Measurements from ENCODE around the gene TRAF3IP3. TPM values are rescaled to one million over a fixed set of nuclear protein-coding genes. Genes with fewer than 3 reads are reported as not detected.

Gene TRAF3IP3
- total RNA-seq, 2 experiments from 2014 or later, result 107 to 113 TPM

- CTCF ChIA-PET, result interaction anchor here (1.4 to 6.8 kb wide), 4 partner anchors 13 to 149 kb away, joined by 4 to 49 read pairs (median 4); partner anchors contain the start of gene G0S2
- peak overlapping the region; percentile 92 for H3K4me3 Mint-ChIP-seq
- peak overlapping the region; percentile 98 for H3K27ac Mint-ChIP-seq
- intact Hi-C loops (cut with micrococcal nuclease), result loop anchor here (10.0 kb wide), 1 partner anchor 1930 kb away; no protein-coding TSS in a partner anchor
- DNase-seq, result no peak
- H3K9me3 Mint-ChIP-seq, result no peaks in the 10 kb centered on the region
- peaks cover 75% of the 10 kb centered on the region for H3K4me1 Mint-ChIP-seq (ENCODE audit: low read depth)
- H3K36me3 Mint-ChIP-seq (ENCODE audit: low read depth), result peaks cover 40% of the 10 kb centered on the region
- H3K27me3 Mint-ChIP-seq (ENCODE audit: low read depth), result no peaks in the 10 kb centered on the region
Observed at GRCh38 chr1:209755256-209755655, 597 bp upstream of the TRAF3IP3 start.

GRCh38 chr1:209756615-209757445 lies 977 bp downstream of the TRAF3IP3 start:
- peak overlapping the region; percentile 98 for H3K27ac Mint-ChIP-seq
- CTCF ChIA-PET, result interaction anchor here (0.7 to 6.8 kb wide), 6 partner anchors 9 to 82 kb away, joined by 3 to 49 read pairs (median 6); partner anchors contain the start of gene G0S2
- no peaks in the 10 kb centered on the region for H3K9me3 Mint-ChIP-seq
- DNase-seq, result peak; percentile 59
- H3K4me1 Mint-ChIP-seq (ENCODE audit: low read depth), result peaks cover 75% of the 10 kb centered on the region
- H3K27me3 Mint-ChIP-seq (ENCODE audit: low read depth), result no peaks in the 10 kb centered on the region
- H3K4me3 Mint-ChIP-seq, result peak overlapping the region; percentile 92
- H3K36me3 Mint-ChIP-seq (ENCODE audit: low read depth), result peaks cover 54% of the 10 kb centered on the region
- intact Hi-C loops (cut with micrococcal nuclease), result loop anchor here (1.0 to 10.0 kb wide), 3 partner anchors 11 to 1932 kb away; partner anchors contain the start of gene C1orf74

- Mint-ChIP-seq H3K27ac (peak overlapping the region; percentile 98), H3K4me3 (peak overlapping the region; percentile 92), H3K36me3 (ENCODE audit: low read depth) (peaks cover 70% of the 10 kb centered on the region), H3K9me3 (no peaks in the 10 kb centered on the region), H3K27me3 (ENCODE audit: low read depth) (no peaks in the 10 kb centered on the region), H3K4me1 (ENCODE audit: low read depth) (peaks cover 76% of the 10 kb centered on the region)
- peak; percentile 43 for DNase-seq
- intact Hi-C loops (cut with micrococcal nuclease), result loop anchor here (10.0 kb wide), 1 partner anchor 1934 kb away; no protein-coding TSS in a partner anchor
- CTCF ChIA-PET, result interaction anchor here (0.9 to 6.8 kb wide), 4 partner anchors 9 to 65 kb away, joined by 3 to 49 read pairs (median 8); no protein-coding TSS in a partner anchor
Observed at GRCh38 chr1:209758400-209758799, 2.5 kb downstream of the TRAF3IP3 start.

DNA sequence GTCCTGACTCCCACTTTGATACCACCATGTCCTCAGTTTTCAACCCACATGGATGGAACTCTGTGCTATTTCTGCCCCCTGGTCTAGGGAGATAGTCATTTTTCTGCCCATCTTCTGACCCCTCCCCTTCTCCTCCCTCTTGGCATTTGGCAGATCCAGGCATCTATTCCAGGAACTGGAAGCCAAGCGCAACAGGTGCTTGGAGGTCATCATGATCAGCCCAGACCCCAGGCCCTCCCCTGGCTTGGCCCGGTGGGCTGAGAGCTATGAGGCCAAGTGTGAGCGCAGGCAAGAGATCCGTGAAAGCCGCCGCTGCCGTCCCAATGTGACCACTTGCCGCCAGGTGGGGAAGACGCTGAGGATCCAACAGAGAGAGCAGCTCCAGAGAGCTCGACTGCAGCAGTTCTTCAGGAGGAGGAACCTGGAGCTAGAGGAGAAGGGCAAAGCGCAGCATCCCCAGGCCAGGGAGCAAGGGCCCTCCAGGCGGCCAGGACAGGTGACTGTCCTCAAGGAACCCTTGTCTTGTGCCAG lies 4.0 kb downstream of the TRAF3IP3 start:
- CTCF ChIA-PET, result interaction anchor here (1.1 to 6.8 kb wide), 6 partner anchors 8 to 192 kb away, joined by 3 to 49 read pairs (median 8); no protein-coding TSS in a partner anchor
- Mint-ChIP-seq H3K4me3 (peak overlapping the region; percentile 48), H3K36me3 (ENCODE audit: low read depth) (peaks cover 79% of the 10 kb centered on the region)

DNA sequence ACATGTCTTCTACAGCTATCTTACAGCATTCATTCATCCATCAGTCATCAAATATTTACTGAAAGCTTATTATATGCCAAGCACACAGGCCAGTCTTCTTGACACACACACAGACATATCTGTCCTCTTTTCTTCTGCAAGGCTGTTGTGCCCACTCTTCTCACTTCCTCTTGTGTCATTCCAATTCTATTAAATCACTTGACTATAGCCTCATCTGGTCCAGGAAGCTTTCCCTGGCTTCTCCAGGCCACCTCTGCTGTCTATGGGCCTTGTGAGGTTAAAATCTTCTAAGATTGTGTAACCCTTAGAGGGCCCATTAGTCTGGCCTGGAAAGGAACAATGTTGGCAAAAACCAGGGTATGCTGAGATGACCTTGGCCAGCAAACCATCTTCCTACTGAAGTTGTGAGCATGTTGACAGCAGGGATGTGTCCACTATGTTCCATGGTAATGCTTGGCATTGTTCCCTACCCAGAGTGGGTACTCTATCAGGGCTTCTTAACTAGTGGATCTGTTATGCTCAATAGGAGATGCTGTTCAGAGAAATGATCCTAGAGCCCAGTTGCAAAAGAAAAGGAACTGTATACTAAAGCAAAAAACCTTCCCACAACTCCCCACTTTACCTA lies 5.3 kb downstream of the TRAF3IP3 start:
- intact Hi-C loops (cut with micrococcal nuclease), result loop anchor here (10.0 kb wide), 1 partner anchor 1814 kb away; the partner anchor contains the start of gene SLC30A1
- Mint-ChIP-seq H3K4me3 (peak overlapping the region; percentile 17), H3K36me3 (ENCODE audit: low read depth) (peaks cover 85% of the 10 kb centered on the region)

More for the DNA sequence above, 4.0 kb downstream of the TRAF3IP3 start:
- Mint-ChIP-seq H3K9me3 (no peaks in the 10 kb centered on the region), H3K27ac (peak overlapping the region; percentile 75), H3K4me1 (ENCODE audit: low read depth) (peaks cover 75% of the 10 kb centered on the region), H3K27me3 (ENCODE audit: low read depth) (no peaks in the 10 kb centered on the region)
- intact Hi-C loops (cut with micrococcal nuclease), result loop anchor here (10.0 kb wide), 2 partner anchors 1815 to 1935 kb away; partner anchors contain the start of gene SLC30A1
- DNase-seq, result no peak

DNA sequence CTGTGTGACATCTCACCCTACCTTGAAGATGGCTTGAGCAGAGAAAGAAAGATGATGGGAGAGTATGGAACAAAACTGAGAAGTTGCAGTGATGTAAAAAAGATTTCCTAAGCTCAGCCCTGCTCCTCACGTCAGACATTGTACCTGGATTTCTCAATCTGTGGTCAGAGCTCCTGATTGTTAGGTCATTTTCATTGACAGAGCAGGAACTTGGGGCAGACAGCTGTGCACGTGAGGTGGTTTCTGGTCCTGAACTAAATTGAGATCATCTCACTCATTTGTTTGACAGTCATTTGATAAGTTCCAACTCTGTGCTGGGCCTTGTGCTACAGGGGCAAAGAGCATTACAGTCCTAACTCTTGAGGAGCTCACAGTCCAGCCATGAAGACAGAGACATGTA lies 10.2 kb downstream of the TRAF3IP3 start:
- no peak overlapping the region for H3K4me3 Mint-ChIP-seq
- no peaks in the 10 kb centered on the region for H3K27me3 Mint-ChIP-seq (ENCODE audit: low read depth)
- intact Hi-C loops (cut with micrococcal nuclease), result loop anchor here (5.0 to 10.0 kb wide), 2 partner anchors 681 to 1809 kb away; partner anchors contain the start of gene SLC30A1

More for the DNA sequence above, 5.3 kb downstream of the TRAF3IP3 start:
- peaks cover 67% of the 10 kb centered on the region for H3K4me1 Mint-ChIP-seq (ENCODE audit: low read depth)
- H3K9me3 Mint-ChIP-seq, result no peaks in the 10 kb centered on the region
- no peaks in the 10 kb centered on the region for H3K27me3 Mint-ChIP-seq (ENCODE audit: low read depth)
- no peak for DNase-seq
- CTCF ChIA-PET, result interaction anchor here (1.0 to 6.8 kb wide), 8 partner anchors 7 to 194 kb away, joined by 3 to 49 read pairs (median 6); no protein-coding TSS in a partner anchor
- H3K27ac Mint-ChIP-seq, result peak overlapping the region; percentile 71

DNA sequence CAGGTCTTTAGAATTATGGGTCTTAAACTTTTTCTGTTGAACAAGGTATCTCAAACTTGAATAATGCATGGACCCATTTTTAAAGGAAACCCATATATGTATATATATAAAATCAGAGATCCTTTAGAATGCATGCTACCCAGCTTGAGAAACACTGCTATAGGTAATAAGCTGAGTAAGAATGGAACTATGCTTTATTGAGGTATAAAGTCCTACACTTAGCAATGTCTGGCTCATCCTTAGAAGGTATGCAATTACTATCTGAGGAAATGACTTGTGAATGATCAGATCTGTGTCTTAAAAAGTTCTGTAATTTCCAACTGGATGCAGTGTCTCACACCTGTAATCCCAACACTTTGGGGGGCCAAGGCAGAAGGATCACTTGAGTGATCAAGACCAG lies 11.2 kb downstream of the TRAF3IP3 start:
- H3K36me3 Mint-ChIP-seq (ENCODE audit: low read depth), result peaks cover 53% of the 10 kb centered on the region
- H3K9me3 Mint-ChIP-seq, result no peaks in the 10 kb centered on the region
- no peak overlapping the region for H3K27ac Mint-ChIP-seq
- intact Hi-C loops (cut with micrococcal nuclease), result loop anchor here (5.0 to 10.0 kb wide), 2 partner anchors 680 to 1808 kb away; partner anchors contain the start of gene SLC30A1
- H3K4me3 Mint-ChIP-seq, result no peak overlapping the region
- no peak for DNase-seq
- H3K4me1 Mint-ChIP-seq (ENCODE audit: low read depth), result peaks cover 25% of the 10 kb centered on the region
- CTCF ChIA-PET, result interaction anchor here (0.9 to 6.1 kb wide), 7 partner anchors 10 to 201 kb away, joined by 3 to 77 read pairs (median 4); partner anchors contain the start of gene TRAF3IP3
- H3K27me3 Mint-ChIP-seq (ENCODE audit: low read depth), result no peaks in the 10 kb centered on the region

More for the DNA sequence above, 10.2 kb downstream of the TRAF3IP3 start:
- peaks cover 35% of the 10 kb centered on the region for H3K4me1 Mint-ChIP-seq (ENCODE audit: low read depth)
- peak; percentile 60 for DNase-seq
- H3K36me3 Mint-ChIP-seq (ENCODE audit: low read depth), result peaks cover 64% of the 10 kb centered on the region
- no peak overlapping the region for H3K27ac Mint-ChIP-seq
- CTCF ChIA-PET, result interaction anchor here (1.6 to 6.1 kb wide), 4 partner anchors 9 to 57 kb away, joined by 4 to 77 read pairs (median 28); partner anchors contain the start of gene TRAF3IP3
- no peaks in the 10 kb centered on the region for H3K9me3 Mint-ChIP-seq

DNA sequence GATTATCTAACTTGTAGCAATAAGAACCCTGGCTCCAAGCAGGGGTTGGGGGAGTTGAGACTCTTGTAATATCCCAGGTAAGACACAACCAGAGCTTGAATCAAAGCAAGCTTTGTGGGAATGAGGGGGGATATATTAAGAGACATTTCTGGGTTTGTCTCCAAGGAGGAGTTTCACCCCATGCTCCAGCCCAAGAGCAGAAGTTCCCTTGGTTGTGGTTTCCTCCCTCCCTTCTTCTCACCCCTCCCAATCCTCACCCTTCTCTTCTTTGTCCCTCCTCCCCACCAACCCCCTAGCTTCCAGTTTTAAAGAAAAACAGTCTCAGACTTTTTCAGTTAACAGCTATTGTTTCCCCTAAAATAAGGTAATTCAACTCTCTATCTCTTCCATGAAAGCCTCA lies 11.9 kb downstream of the TRAF3IP3 start:
- CTCF ChIA-PET, result interaction anchor here (0.8 to 6.1 kb wide), 6 partner anchors 10 to 202 kb away, joined by 3 to 77 read pairs (median 5); partner anchors contain the start of genes C1orf74 and TRAF3IP3
- no peak overlapping the region for H3K27ac Mint-ChIP-seq
- H3K36me3 Mint-ChIP-seq (ENCODE audit: low read depth), result peaks cover 47% of the 10 kb centered on the region
- no peaks in the 10 kb centered on the region for H3K27me3 Mint-ChIP-seq (ENCODE audit: low read depth)
- H3K9me3 Mint-ChIP-seq, result no peaks in the 10 kb centered on the region
- DNase-seq, result no peak
- no peak overlapping the region for H3K4me3 Mint-ChIP-seq
- peaks cover 19% of the 10 kb centered on the region for H3K4me1 Mint-ChIP-seq (ENCODE audit: low read depth)
- intact Hi-C loops (cut with micrococcal nuclease), result loop anchor here (1.0 to 10.0 kb wide), 11 partner anchors 11 to 1807 kb away; partner anchors contain the start of genes C1orf74, SLC30A1 and TRAF3IP3

GRCh38 chr1:209768354-209768774 lies 12.5 kb downstream of the TRAF3IP3 start:
- intact Hi-C loops (cut with micrococcal nuclease), result loop anchor here (1.0 to 10.0 kb wide), 11 partner anchors 12 to 1806 kb away; partner anchors contain the start of genes C1orf74, SLC30A1 and TRAF3IP3
- no peaks in the 10 kb centered on the region for H3K9me3 Mint-ChIP-seq
- peaks cover 12% of the 10 kb centered on the region for H3K4me1 Mint-ChIP-seq (ENCODE audit: low read depth)
- CTCF ChIA-PET, result interaction anchor here (1.2 to 6.1 kb wide), 4 partner anchors 11 to 58 kb away, joined by 3 to 77 read pairs (median 28); partner anchors contain the start of genes C1orf74 and TRAF3IP3
- peak; percentile 96 for DNase-seq
- no peak overlapping the region for H3K4me3 Mint-ChIP-seq
- no peak overlapping the region for H3K27ac Mint-ChIP-seq
- peaks cover 46% of the 10 kb centered on the region for H3K36me3 Mint-ChIP-seq (ENCODE audit: low read depth)
- H3K27me3 Mint-ChIP-seq (ENCODE audit: low read depth), result no peaks in the 10 kb centered on the region

DNA sequence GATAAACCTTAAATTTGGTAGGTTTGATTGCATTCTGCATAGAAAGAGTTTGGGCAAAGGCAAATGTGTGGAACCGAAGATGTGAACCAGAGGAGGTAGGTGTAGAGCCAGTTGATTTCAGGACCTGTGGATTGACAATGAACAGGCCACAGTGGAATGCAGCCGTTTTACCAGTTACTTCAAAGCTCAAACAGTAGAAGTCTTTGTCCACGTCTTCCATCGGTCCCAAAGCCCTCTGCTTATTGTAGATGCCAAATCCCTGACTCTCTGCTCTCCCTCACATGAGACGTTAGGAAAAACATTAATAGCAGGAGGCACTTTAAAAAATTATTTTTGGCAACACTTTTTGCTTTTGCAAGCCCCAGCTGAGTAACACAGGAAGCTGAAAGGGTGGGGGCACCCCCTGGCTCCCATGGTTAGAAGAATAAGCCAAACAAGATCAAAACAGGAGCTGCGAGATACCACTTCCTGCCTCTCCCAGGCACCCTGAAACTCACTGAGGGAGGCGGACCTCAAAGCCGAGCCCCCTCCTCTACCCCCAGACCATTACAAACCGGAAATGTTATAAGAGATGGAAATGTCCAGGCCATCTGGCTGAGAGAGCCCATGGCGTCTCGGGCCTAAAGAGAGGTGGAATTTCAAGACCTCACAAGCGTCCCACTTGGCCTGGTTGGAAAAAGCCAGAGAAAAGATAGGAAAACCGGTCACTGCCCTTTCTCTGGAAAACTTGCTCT lies 13.5 kb downstream of the TRAF3IP3 start:
- Mint-ChIP-seq H3K36me3 (ENCODE audit: low read depth) (peaks cover 42% of the 10 kb centered on the region), H3K27ac (no peak overlapping the region), H3K9me3 (no peaks in the 10 kb centered on the region), H3K4me3 (no peak overlapping the region), H3K27me3 (ENCODE audit: low read depth) (no peaks in the 10 kb centered on the region), H3K4me1 (ENCODE audit: low read depth) (peaks cover 10% of the 10 kb centered on the region)
- intact Hi-C loops (cut with micrococcal nuclease), result loop anchor here (1.0 to 10.0 kb wide), 4 partner anchors 58 to 1805 kb away; partner anchors contain the start of genes SLC30A1 and UTP25
- CTCF ChIA-PET, result interaction anchor here (0.6 to 6.1 kb wide), 9 partner anchors 12 to 96 kb away, joined by 3 to 77 read pairs (median 6); partner anchors contain the start of genes C1orf74, TRAF3IP3 and UTP25
- DNase-seq, result peak; percentile 92

Measured in activated naive CD4-positive, alpha-beta T cell treated with anti-CD3 and anti-CD28 coated beads for 36 hours (primary cell).